VCaP (cell line): ENCODE results near the gene RAB34.

Experiments used
- H3K27ac ChIP-seq: fragments of 450-650 bp; 2 replicates; pipeline ENCODE4 v1.5.1; 2017
- TF ChIP-seq, protein P1 (sequence below): fragments of 450-650 bp; conservative IDR thresholded peaks from 2 replicates; pipeline ENCODE4 v1.5.1; 2017; ENCODE audit warnings: mild to moderate bottlenecking, moderate library complexity

The RAB34 gene

DNA sequence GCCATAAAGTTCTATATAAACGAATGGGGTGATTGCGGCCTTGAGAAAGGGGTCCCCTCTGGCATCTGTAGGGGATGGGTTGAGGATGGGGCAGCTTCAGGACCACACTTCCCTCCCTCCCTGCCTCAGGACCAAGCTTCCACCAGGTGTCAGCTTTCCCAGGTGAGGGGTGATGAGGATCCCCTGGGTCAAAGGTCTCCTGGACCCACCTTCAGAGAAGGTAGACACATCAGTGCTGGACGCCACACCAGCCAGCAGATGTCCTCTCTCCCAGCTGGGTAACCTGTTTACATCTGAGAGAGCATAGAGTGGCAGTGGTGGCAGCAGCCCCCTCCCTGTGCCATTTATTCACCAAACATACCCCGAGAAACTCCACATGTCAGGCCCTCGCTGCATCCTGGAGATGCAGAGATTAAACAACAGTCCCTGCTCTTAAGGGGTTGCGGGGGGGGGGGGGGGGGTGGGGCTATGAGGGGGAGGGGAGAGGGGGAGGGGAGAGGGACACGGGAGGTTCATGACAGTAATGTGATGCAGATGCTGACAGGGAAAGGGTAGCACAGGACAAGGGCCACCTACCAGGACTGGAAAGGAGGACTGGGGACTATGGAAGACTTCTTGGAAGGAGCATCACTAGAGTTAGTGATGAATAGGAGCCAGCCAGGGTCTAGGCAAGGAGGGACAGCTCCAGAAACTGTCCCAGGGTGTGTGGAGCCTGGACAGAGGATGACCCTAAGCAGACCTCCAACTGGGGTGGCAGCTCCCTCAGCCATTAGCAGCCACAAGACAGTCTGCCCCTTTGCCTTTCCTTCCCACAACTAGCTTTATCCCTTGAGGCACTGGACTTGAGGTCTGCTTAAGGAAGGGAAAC lies 11.0 kb downstream of the RAB34 start:
- TF ChIP-seq, protein P1, sequence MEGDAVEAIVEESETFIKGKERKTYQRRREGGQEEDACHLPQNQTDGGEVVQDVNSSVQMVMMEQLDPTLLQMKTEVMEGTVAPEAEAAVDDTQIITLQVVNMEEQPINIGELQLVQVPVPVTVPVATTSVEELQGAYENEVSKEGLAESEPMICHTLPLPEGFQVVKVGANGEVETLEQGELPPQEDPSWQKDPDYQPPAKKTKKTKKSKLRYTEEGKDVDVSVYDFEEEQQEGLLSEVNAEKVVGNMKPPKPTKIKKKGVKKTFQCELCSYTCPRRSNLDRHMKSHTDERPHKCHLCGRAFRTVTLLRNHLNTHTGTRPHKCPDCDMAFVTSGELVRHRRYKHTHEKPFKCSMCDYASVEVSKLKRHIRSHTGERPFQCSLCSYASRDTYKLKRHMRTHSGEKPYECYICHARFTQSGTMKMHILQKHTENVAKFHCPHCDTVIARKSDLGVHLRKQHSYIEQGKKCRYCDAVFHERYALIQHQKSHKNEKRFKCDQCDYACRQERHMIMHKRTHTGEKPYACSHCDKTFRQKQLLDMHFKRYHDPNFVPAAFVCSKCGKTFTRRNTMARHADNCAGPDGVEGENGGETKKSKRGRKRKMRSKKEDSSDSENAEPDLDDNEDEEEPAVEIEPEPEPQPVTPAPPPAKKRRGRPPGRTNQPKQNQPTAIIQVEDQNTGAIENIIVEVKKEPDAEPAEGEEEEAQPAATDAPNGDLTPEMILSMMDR, result no peak
- no peak overlapping the region for H3K27ac ChIP-seq

DNA sequence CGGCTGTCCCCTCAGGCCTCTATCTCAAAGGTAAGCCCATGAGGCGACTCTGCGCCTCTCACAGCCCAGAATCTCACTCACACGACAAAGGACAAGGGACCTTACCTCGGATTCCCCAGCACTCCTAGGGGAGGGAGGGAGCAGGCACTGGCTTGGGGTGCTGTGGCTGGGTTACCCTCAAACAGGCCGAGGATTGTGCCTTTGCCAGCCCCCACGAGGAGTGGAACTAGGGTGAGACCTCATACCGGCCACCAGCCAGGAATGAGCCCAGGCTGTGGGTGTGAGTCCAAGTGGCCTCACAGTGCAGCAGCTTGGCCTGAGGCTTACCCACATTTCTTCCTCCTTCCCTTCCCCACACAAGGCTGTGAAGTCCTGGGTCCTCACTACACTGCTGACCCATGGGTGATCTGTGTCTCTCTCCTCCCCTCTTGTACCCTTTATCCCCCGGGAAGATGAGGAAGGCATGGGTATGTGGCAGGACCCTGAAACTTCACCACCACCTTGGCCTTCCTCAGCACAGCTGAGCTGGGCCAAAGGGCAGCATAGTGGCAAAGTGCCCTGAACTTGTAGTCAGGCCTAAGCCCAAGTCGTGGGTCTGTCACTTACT lies 11.8 kb downstream of the RAB34 start:
- TF ChIP-seq, protein P1, result no peak
- H3K27ac ChIP-seq, result no peak overlapping the region

DNA sequence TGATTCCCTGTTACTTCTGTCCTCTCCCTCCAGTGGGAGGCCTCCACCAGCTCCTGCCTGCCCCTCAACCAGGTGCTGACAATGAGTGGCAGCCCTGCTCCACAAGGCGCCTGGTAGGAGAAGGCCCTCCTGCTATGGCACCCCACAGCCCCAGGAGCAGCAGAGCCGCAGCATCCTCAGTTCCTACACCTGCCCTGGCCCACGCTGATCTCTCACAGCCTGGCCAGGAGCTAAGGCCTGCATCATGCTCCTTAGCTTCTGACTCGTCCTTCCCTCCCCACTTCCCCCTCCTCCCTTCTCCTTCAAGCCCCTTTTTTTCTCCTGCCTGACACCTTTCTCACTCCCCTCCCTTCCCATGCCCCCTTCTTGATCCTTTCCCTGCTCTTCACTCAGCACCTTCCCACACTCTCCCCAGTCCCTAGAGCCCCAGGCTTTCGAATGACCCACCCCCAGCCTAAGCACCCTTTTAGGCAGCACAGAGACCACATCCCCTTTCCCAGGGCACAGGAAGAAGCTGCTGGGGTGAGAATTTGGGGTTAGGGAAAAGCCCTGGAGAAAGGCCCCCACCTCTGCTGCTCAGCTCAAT lies 12.5 kb downstream of the RAB34 start:
- H3K27ac ChIP-seq, result no peak overlapping the region

DNA sequence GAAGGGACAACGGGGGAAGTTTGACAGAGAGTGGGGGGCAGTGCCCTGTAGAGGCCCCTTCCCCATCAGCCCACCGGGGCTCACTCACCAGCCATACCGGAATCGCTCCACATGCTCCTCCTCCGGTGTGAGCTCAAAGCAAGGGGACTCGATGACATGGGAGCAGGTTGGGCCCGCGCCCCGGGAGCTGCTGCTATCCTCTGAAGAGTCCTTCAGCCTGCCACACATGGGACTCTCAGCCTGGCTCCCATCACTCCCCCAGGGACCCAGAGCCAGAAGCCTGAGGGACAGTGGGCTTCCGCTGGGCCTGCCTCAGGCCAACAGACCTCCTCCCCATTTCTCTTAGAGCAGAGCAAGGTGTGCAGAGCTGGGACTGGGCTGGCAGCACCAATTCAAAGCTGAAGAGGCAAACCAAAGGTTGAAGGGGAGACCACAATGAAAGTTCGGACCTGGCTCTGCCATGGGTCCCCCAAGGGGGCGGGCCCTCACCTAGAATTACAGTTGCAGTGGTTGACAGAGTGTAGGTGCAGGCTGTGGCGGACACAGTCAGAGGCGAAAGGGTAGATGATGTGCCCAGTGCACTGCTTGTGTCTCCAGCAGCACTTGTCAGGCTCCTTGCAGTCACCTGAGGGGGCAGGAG lies 13.3 kb downstream of the RAB34 start:
- TF ChIP-seq, protein P1, result no peak
- no peak overlapping the region; the same call in 1 of the 2 replicates for H3K27ac ChIP-seq

More for the DNA sequence above, 12.5 kb downstream of the RAB34 start:
- TF ChIP-seq, protein P1, result no peak

DNA sequence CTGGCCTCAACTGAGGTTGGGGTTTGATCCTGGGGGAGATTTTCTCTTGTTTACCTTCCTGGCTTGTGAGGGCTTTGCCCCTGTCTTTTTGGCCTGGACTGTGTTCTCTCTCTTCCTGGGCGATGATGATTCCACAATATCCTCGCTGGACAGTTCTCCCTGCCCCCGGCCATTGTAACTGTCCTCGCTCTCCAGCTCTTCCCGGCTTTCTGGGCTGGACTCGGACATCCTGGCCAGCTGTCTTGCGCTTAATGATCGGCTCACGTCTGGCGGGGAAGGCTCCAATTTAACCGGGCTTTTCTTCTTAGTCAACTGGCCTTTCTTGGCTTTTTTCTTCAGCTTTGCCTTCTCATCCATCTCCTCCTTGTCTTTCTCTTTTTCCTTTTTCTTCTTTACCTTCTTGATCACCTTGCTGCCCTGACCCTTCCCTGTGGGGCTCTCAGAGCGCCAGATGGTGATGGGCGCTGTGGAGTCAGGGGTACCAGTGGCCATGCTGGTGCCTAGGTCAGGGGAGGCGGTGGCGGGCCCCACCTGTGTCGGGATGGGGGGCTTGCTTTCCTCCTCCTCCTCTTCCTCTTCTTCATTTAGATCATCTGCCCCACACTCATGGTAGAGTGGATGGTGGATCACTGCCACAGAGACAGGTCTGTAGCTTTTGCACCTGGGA lies 14.0 kb downstream of the RAB34 start:
- TF ChIP-seq, protein P1, result no peak
- H3K27ac ChIP-seq, result peak overlapping the region; percentile 74; the same call in 1 of the 2 replicates

DNA sequence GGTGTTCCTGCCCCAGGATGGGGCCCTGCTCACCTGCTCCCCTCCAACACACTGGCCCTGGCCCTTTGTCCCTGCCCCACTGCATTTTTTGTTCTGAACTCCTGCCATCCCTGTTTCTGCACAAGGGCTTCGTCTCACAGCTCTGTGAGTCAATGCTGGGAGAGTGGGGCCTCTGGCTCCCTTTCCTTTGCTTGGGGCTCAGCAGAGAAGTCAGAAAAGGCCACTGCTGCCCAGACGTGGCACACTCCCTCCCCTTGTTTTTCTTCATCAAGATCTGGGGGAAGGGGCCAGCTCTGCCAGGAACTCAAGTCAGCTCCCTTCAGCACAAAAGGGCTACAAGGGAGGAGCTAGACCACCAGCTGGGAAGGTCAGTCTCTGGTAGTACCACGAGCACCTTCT lies 14.9 kb downstream of the RAB34 start:
- H3K27ac ChIP-seq, result peak overlapping the region; percentile 74
- TF ChIP-seq, protein P1, result no peak
